Measurements from ENCODE around the gene MVB12B. TPM values are rescaled to one million over a fixed set of nuclear protein-coding genes. Genes with fewer than 3 reads are reported as not detected.
"Not testable (repeated sequence)": the region's sequence is repeated elsewhere in the genome, so short reads cannot be mapped to it uniquely, and the experiment has no call there.

MVB12B gene
- total and polyA plus RNA-seq, 2 of the 13 experiments (the other 11 are each of a cell fraction or from before 2014, with no cell fraction given) = 12.1 to 30.1 TPM

GRCh38 chr9:126540398-126540797 is 213.8 kb downstream of the MVB12B start:
- H3K27ac ChIP-seq (ENCODE audit: extremely low read length, insufficient read depth, low read length); intact Hi-C loops (cut with micrococcal nuclease; ENCODE audit: unreplicated experiment); BruUV-seq (replicated peaks); H3K9me3 ChIP-seq (ENCODE audit: low read length); ATAC-seq; H4K20me1 ChIP-seq (ENCODE audit: insufficient read depth, low read length); H3K79me2 ChIP-seq (ENCODE audit: insufficient read depth, low read length); H2AFZ ChIP-seq (ENCODE audit: low read length); POLR2A ChIA-PET; H3K4me3 ChIP-seq (replicated peaks in 1 of 3; ENCODE audit: insufficient read depth in 1 of 3, low read depth in 2 of 3, low read length in 3 of 3); H3K27me3 ChIP-seq (ENCODE audit: control insufficient read depth in 1 of 2, insufficient read depth in 2 of 2, low read length in 2 of 2); H3K4me2 ChIP-seq (ENCODE audit: low read depth, low read length); H3K9ac ChIP-seq (ENCODE audit: insufficient read depth, low read depth, low read length); CTCF ChIA-PET (ENCODE audit: low intra/inter-chr PET ratio, low total read pairs); in situ Hi-C loops (cut with HindIII; ENCODE audit: extremely low pct_ligation_motif_present, low pct_unique_long_range_greater_than_20kb); FAIRE-seq; H3K36me3 ChIP-seq (replicated peaks in 1 of 2; ENCODE audit: control insufficient read depth in 1 of 2, insufficient read depth in 2 of 2, low read length in 2 of 2); DNase-seq (ENCODE audit: low spot score): not testable (repeated sequence)
- TF ChIP-seq CEBPG (CRISPR knock-in tag; IDR thresholded peaks at IDR 0.05) = peak; percentile 80
- peak; percentile 37 for TF ChIP-seq TEAD3 (CRISPR knock-in tag; optimal IDR thresholded peaks at IDR 0.05; ENCODE audit: borderline replicate concordance)
- TF ChIP-seq CEBPB (IDR thresholded peaks at IDR 0.05; ENCODE audit: borderline replicate concordance, low read depth, low read length) = 0 out of 2 replicates have a peak, but pooled peaks have one; percentile 54
- TF ChIP-seq TEF (CRISPR knock-in tag; IDR thresholded peaks at IDR 0.05) = peak; percentile 42; the same call in 1 of the 2 replicates
- WGBS (ENCODE audit: low lambda C conversion rate) = 43% methylated on average over 9 of the region's 9 CpGs
- H3K4me1 ChIP-seq (ENCODE audit: insufficient read depth, low read length) = peaks cover 35% of the 10 kb centered on the region

GRCh38 chr9:126543490-126543889 is 216.9 kb downstream of the MVB12B start:
- CTCF ChIA-PET (ENCODE audit: low intra/inter-chr PET ratio, low total read pairs) = no interaction called here
- in situ Hi-C loops (cut with HindIII; ENCODE audit: extremely low pct_ligation_motif_present, low pct_unique_long_range_greater_than_20kb) = no loop called here
- Histone ChIP-seq H4K20me1 (ENCODE audit: insufficient read depth, low read length) (no peaks in the 10 kb centered on the region), H2AFZ (ENCODE audit: low read length) (no peak overlapping the region), H3K4me3 (replicated peaks in 1 of 3; ENCODE audit: insufficient read depth in 1 of 3, low read depth in 2 of 3, low read length in 3 of 3) (no peak overlapping the region), H3K9me3 (ENCODE audit: low read length) (no peaks in the 10 kb centered on the region), H3K27ac (ENCODE audit: extremely low read length, insufficient read depth, low read length) (no peak overlapping the region), H3K9ac (ENCODE audit: insufficient read depth, low read depth, low read length) (no peak overlapping the region), H3K4me1 (ENCODE audit: insufficient read depth, low read length) (peaks cover 33% of the 10 kb centered on the region), H3K79me2 (ENCODE audit: insufficient read depth, low read length) (no peaks in the 10 kb centered on the region), H3K4me2 (ENCODE audit: low read depth, low read length) (no peak overlapping the region), H3K27me3 (ENCODE audit: control insufficient read depth in 1 of 2, insufficient read depth in 2 of 2, low read length in 2 of 2) (no peaks in the 10 kb centered on the region), H3K36me3 (replicated peaks in 1 of 2; ENCODE audit: control insufficient read depth in 1 of 2, insufficient read depth in 2 of 2, low read length in 2 of 2) (no peaks in the 10 kb centered on the region)
- 92% methylated on average over 3 of the region's 3 CpGs for WGBS (ENCODE audit: low lambda C conversion rate)
- no peak for ATAC-seq
- intact Hi-C loops (cut with micrococcal nuclease; ENCODE audit: unreplicated experiment) = no loop called here
- BruUV-seq (replicated peaks) = no TSS peak
- no peak for DNase-seq (ENCODE audit: low spot score)
- POLR2A ChIA-PET = no interaction called here
- FAIRE-seq = no peak
- TF ChIP-seq ZNF33B (CRISPR knock-in tag; IDR thresholded peaks at IDR 0.05) (no peak), ZNF318 (CRISPR knock-in tag; IDR thresholded peaks at IDR 0.05) (no peak), ZNF180 (CRISPR knock-in tag; IDR thresholded peaks at IDR 0.05; ENCODE audit: borderline replicate concordance, low read depth) (no peak), ZNF749 (CRISPR knock-in tag; IDR thresholded peaks at IDR 0.05; ENCODE audit: borderline replicate concordance) (no peak)
